Left ventricle myocardium inferior (tissue), 1 donor: ENCODE measurements around the gene SLC23A2. TPM values are rescaled to one million over a fixed set of nuclear protein-coding genes. Genes with fewer than 3 reads are reported as not detected.
A peak's percentile ranks its signal among the peaks of the same experiment; 100 is the strongest.

Source experiments
- DNase-seq: peaks from one replicate; pipeline ENCODE4 v3.0.0-alpha.2; 2020
- H3K27ac ChIP-seq: fragments of 200-600 bp; replicated peaks from 2 replicates; pipeline ENCODE4 v1.8.0; 2021
- H3K27me3 ChIP-seq: fragments of 200-600 bp; 2 replicates; pipeline ENCODE4 v1.8.0; 2021; ENCODE audit warnings: low read depth
- H3K36me3 ChIP-seq: fragments of 200-600 bp; 2 replicates; pipeline ENCODE4 v1.8.0; 2021
- H3K4me1 ChIP-seq: fragments of 200-600 bp; 2 replicates; pipeline ENCODE4 v1.8.0; 2021
- H3K4me3 ChIP-seq: fragments of 200-600 bp; 2 replicates; pipeline ENCODE4 v1.8.0; 2021; ENCODE audit warnings: mild to moderate bottlenecking, moderate library complexity
- H3K9me3 ChIP-seq: fragments of 200-600 bp; replicated peaks from 2 replicates; pipeline ENCODE4 v1.8.0; 2021
- intact Hi-C: fragments of 100-400 bp; cut with micrococcal nuclease; formaldehyde crosslinking; loops from one replicate; pipeline ENCODE4 v1.11.0; 2022
- total RNA-seq: library from RNA; stranded (reverse); fragmentation: NEBNext Ultra II Directional; extraction: Animal tissue kit (Norgen Biotek cat#: 25700); gene quantifications from one replicate; pipeline ENCODE4 v1.2.1, GENCODE V29; 2021
- TF ChIP-seq, protein P1 (sequence below): fragments of 200-600 bp; IDR thresholded peaks from 2 replicates; pipeline ENCODE4 v1.8.0; 2021; ENCODE audit warnings: antibody characterized with exemption, mild to moderate bottlenecking, borderline replicate concordance
- donor health status: DM: no; HTN: yes; CAD: no; lungs with severe emphysema.

SLC23A2 gene
- total RNA-seq, 1 donor from 2014 or later = 6.3 TPM

DNA sequence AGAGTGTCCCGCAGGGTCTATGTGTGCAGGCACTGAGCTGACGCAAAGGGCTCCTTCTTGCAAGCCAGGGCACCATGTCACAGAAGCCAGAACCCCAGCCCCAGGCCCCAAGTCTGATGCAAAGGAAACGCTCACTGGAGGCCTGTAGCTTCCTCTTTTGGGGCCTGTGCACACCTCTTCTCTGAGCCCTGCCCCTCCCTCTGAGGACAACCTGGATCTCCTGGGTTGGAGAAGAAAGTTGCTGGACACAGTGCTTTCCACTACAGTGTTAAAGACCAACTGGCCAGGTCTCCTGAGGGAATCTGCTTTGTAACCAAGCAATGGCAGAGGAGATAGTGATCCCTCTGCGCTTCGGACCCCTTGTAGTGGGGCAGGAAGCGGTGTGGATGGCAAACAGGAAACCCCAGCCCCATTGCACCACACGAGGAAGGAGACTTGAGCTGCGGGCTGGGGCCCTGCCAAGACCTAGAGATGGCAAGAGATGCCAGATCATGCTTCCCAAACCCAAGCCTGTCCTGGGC is 189.6 kb downstream of the SLC23A2 start:
- Histone ChIP-seq H3K36me3 (no peaks in the 10 kb centered on the region), H3K9me3 (no peaks in the 10 kb centered on the region), H3K4me3 (no peak overlapping the region), H3K4me1 (peaks cover 25% of the 10 kb centered on the region), H3K27ac (peak overlapping the region; percentile 30), H3K27me3 (peaks cover 18% of the 10 kb centered on the region)
- TF ChIP-seq, protein P1, sequence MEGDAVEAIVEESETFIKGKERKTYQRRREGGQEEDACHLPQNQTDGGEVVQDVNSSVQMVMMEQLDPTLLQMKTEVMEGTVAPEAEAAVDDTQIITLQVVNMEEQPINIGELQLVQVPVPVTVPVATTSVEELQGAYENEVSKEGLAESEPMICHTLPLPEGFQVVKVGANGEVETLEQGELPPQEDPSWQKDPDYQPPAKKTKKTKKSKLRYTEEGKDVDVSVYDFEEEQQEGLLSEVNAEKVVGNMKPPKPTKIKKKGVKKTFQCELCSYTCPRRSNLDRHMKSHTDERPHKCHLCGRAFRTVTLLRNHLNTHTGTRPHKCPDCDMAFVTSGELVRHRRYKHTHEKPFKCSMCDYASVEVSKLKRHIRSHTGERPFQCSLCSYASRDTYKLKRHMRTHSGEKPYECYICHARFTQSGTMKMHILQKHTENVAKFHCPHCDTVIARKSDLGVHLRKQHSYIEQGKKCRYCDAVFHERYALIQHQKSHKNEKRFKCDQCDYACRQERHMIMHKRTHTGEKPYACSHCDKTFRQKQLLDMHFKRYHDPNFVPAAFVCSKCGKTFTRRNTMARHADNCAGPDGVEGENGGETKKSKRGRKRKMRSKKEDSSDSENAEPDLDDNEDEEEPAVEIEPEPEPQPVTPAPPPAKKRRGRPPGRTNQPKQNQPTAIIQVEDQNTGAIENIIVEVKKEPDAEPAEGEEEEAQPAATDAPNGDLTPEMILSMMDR = no peak
- intact Hi-C loops = no loop called here
- DNase-seq = peak; percentile 72

DNA sequence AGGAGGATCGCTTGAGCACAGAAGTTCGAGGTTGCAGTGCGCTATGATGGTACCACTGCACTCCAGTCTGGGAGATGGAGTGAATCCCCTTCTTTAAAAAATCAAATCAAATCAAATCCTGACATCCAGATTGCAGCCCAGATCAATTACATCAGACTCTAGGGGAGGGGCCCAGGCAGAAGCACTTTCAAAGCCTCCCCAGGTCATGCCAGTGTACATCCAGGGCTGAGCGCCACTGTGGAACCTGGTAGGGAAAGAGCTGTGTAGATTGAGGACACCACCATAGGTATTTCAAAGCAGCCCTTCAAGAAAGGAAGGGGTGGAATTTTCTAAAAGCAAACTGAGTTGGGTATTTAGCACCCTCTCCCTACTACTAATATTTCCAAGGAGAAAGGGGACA is 190.1 kb downstream of the SLC23A2 start:
- Histone ChIP-seq H3K36me3 (no peaks in the 10 kb centered on the region), H3K4me3 (no peak overlapping the region), H3K9me3 (no peaks in the 10 kb centered on the region), H3K4me1 (peaks cover 25% of the 10 kb centered on the region), H3K27ac (no peak overlapping the region), H3K27me3 (peaks cover 18% of the 10 kb centered on the region)
- DNase-seq = no peak
- TF ChIP-seq, protein P1 = no peak
- intact Hi-C loops = no loop called here

DNA sequence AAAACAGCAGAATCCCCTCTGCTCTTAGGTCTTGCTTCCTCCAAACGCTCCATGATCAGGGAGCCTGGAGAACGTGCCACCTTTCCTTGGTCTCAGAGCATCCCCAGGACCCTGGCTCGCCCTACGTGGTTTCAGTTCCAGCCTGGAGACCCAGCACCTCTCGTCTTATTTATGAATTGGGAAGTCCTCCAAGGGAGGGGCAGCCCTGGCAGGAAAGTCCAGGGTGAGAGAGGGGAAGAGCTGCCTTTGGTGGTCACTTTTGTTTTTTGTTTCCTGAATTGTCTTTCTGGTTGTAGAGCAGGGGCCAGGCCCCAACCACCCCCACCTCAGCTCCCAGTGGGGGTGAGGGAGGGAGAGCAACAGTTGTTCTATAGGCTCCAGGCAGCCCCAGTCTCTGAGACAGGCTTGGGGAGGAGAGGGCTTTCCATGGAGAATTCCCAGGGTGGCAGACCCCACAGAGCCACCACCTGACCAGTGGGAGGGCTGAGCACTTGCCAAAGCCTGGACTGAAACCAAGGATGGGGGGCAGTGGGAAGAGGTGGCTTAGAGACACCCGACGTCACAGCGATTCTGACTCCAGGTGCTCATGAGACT is 190.8 kb downstream of the SLC23A2 start:
- Histone ChIP-seq H3K27ac (no peak overlapping the region), H3K27me3 (peaks cover 16% of the 10 kb centered on the region), H3K4me3 (no peak overlapping the region), H3K36me3 (no peaks in the 10 kb centered on the region), H3K4me1 (peaks cover 25% of the 10 kb centered on the region), H3K9me3 (no peaks in the 10 kb centered on the region)
- TF ChIP-seq, protein P1 = no peak
- DNase-seq = no peak
- intact Hi-C loops = no loop called here

DNA sequence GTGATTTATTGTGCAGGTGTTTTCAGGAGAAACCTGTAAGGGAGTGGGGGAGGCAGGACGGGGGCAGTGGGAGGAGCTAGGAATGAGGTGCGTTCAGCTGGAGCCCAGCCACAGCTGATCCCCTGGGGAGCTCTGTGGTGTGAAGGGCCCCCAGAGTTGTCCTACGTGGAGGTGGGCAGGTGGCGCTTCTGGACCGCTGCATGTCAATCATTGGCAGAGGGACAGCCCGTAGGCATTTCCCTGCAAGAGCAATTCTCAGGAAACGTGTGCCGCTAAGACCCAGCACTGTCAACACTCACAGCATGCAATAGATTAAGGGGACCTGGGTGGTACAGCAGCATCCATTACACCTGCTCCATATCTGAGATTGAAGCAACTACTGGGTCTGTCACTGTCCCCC is 191.6 kb downstream of the SLC23A2 start:
- intact Hi-C loops = no loop called here
- Histone ChIP-seq H3K27me3 (peaks cover 8% of the 10 kb centered on the region), H3K4me1 (peaks cover 22% of the 10 kb centered on the region), H3K9me3 (no peaks in the 10 kb centered on the region), H3K27ac (no peak overlapping the region), H3K36me3 (no peaks in the 10 kb centered on the region), H3K4me3 (no peak overlapping the region)
- TF ChIP-seq, protein P1 = no peak
- DNase-seq = no peak

DNA sequence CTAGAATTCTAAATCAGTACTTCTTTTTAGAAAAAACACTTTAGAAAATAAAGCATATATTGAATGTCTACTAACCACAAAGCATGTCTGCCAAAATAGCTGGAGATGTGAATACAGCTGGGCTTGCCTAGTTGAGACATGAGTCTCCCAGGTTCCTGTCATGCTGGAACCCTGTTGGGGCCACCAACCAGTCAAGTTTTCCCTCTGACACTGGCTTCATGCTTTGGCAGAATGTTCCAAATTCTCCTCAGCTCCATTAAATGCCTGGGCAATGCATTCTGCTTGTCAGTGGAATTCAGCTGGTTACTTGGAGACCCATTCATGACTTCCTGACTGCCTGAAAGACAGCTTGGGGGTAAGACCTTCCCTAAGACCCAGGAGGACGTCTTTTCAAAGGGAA is 192.4 kb downstream of the SLC23A2 start:
- Histone ChIP-seq H3K27ac (no peak overlapping the region), H3K9me3 (no peaks in the 10 kb centered on the region), H3K27me3 (peaks cover 7% of the 10 kb centered on the region), H3K36me3 (no peaks in the 10 kb centered on the region), H3K4me3 (no peak overlapping the region), H3K4me1 (peaks cover 13% of the 10 kb centered on the region)
- TF ChIP-seq, protein P1 = no peak
- DNase-seq = no peak
- intact Hi-C loops = no loop called here
